H1 (cell line): ENCODE data around the gene MEF2C.

ENCODE experiments used
- ASH2L ChIP-seq: fragments of 200-600, 300-600 bp; sonication (generic); IDR thresholded peaks from one replicate; pipeline ENCODE4 v1.7.1; 2017; ENCODE audit warnings: low read length
- BACH1 ChIP-seq: IDR thresholded peaks from 2 replicates; pipeline ENCODE4 v1.6.1; 2012; ENCODE audit warnings: low read length, improper control_type of control experiment
- CREB1 ChIP-seq: IDR thresholded peaks from 2 replicates; pipeline ENCODE4 v1.6.1; 2012; ENCODE audit warnings: inconsistent platforms
- EZH2 ChIP-seq: fragments of 200-600 bp; sonication (generic); IDR thresholded peaks from 2 replicates; pipeline ENCODE4 v1.7.1; 2012; ENCODE audit warnings: low read depth, mild to moderate bottlenecking, moderate library complexity, low read length, inconsistent platforms; ENCODE audit not compliant: severe bottlenecking
- FOSL1 ChIP-seq: IDR thresholded peaks from 2 replicates; pipeline ENCODE4 v1.6.1; 2011; ENCODE audit warnings: mild to moderate bottlenecking, low read depth, low read length, moderate library complexity; ENCODE audit not compliant: insufficient read depth
- POLR2A ChIP-seq, 2 experiments: IDR thresholded peaks; 1 replicate in 1 of 2; 2 replicates in 1 of 2; pipeline ENCODE4 v1.6.1; 2011; ENCODE audit warnings: low read depth in 2 of 2, low read length in 2 of 2, mild to moderate bottlenecking in 2 of 2; ENCODE audit errors: control extremely low read depth in 1 of 2
- RNF2 ChIP-seq: fragments of 200-900, 300-1000 bp; sonication (generic); IDR thresholded peaks from 2 replicates; pipeline ENCODE4 v1.7.1; 2016; ENCODE audit warnings: borderline replicate concordance, low read depth, mild to moderate bottlenecking, antibody characterized with exemption, low read length; ENCODE audit not compliant: poor library complexity, severe bottlenecking; ENCODE audit errors: missing control alignments
- SAP30 ChIP-seq: fragments of 300-600 bp; sonication (generic); IDR thresholded peaks from 2 replicates; pipeline ENCODE4 v1.7.1; 2012; ENCODE audit warnings: low read length, moderate library complexity, mild to moderate bottlenecking, inconsistent platforms; ENCODE audit not compliant: insufficient read depth, insufficient replicate concordance
- TAF1 ChIP-seq: IDR thresholded peaks from 2 replicates; pipeline ENCODE4 v1.6.1; 2011; ENCODE audit warnings: mild to moderate bottlenecking, low read depth, low read length
- YY1 ChIP-seq: IDR thresholded peaks from 2 replicates; pipeline ENCODE4 v1.6.1; 2011; ENCODE audit warnings: low read depth, mild to moderate bottlenecking, low read length
- TF ChIP-seq, protein P1 (sequence below), 3 experiments: IDR thresholded peaks; 1 replicate in 2 of 3; 2 replicates in 1 of 3; pipeline versions ENCODE4 v1.5.1 to v1.6.1; 2011; ENCODE audit warnings: low read length in 3 of 3, mild to moderate bottlenecking in 3 of 3, inconsistent platforms in 2 of 3, low read depth in 1 of 3, moderate library complexity in 1 of 3; ENCODE audit not compliant: insufficient read depth in 1 of 3; ENCODE audit errors: control extremely low read depth in 1 of 3
- TF ChIP-seq, protein P2 (sequence below): IDR thresholded peaks from 2 replicates; pipeline ENCODE4 v1.6.1; 2012; ENCODE audit warnings: low read length, inconsistent platforms

DNA sequence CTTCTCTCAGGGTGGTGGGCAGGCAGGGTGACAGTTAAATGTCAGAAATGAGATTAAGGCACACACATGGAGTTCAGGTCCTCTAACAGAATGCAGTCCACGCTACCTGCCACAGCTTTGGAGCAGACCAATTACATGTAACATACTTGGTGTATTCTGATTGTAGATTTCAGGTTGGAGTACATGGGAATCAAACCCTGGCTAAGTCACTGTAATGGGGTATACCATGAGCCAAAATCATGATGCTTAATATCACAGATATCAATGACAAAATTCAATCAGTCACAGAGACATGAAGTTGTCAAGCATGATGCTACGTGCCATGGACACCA, 48.9 kb downstream of the MEF2C start:
- TF ChIP-seq YY1 (no peak), ASH2L (no peak), POLR2A (IDR thresholded peaks at IDR 0.05; ENCODE audit: control extremely low read depth in 1 of 2, low read depth in 2 of 2, low read length in 2 of 2) (no peak), RNF2 (no peak), BACH1 (no peak), FOSL1 (no peak), TAF1 (no peak), CREB1 (no peak), EZH2 (no peak), SAP30 (no peak)
- TF ChIP-seq, protein P1, sequence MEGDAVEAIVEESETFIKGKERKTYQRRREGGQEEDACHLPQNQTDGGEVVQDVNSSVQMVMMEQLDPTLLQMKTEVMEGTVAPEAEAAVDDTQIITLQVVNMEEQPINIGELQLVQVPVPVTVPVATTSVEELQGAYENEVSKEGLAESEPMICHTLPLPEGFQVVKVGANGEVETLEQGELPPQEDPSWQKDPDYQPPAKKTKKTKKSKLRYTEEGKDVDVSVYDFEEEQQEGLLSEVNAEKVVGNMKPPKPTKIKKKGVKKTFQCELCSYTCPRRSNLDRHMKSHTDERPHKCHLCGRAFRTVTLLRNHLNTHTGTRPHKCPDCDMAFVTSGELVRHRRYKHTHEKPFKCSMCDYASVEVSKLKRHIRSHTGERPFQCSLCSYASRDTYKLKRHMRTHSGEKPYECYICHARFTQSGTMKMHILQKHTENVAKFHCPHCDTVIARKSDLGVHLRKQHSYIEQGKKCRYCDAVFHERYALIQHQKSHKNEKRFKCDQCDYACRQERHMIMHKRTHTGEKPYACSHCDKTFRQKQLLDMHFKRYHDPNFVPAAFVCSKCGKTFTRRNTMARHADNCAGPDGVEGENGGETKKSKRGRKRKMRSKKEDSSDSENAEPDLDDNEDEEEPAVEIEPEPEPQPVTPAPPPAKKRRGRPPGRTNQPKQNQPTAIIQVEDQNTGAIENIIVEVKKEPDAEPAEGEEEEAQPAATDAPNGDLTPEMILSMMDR (IDR thresholded peaks at IDR 0.05; ENCODE audit: control extremely low read depth in 1 of 3, insufficient read depth in 1 of 3, low read depth in 1 of 3, low read length in 3 of 3): no peak
- TF ChIP-seq, protein P2, sequence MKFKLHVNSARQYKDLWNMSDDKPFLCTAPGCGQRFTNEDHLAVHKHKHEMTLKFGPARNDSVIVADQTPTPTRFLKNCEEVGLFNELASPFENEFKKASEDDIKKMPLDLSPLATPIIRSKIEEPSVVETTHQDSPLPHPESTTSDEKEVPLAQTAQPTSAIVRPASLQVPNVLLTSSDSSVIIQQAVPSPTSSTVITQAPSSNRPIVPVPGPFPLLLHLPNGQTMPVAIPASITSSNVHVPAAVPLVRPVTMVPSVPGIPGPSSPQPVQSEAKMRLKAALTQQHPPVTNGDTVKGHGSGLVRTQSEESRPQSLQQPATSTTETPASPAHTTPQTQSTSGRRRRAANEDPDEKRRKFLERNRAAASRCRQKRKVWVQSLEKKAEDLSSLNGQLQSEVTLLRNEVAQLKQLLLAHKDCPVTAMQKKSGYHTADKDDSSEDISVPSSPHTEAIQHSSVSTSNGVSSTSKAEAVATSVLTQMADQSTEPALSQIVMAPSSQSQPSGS: no peak
